HepG2 (cell line): Measurements from ENCODE around the gene VSTM1. TPM values are rescaled to one million over a fixed set of nuclear protein-coding genes. Genes with fewer than 3 reads are reported as not detected.
"Not testable (repeated sequence)": the region's sequence is repeated elsewhere in the genome, so short reads cannot be mapped to it uniquely, and the experiment has no call there.

Experiments
- ATAC-seq: fragments of 200-7000 bp; cut with Tn5 transposase; 3 replicates; pipeline ENCODE4 v1.9.1; 2020; ENCODE audit warnings: mild to moderate bottlenecking, moderate library complexity
- BruUV-seq: library from RNA; stranded (reverse); fragments of 400-500 nt; replicated peaks from 2 replicates; lab custom pipeline; 2021; lab: Mats Ljungman, UMichigan
- CTCF ChIA-PET: fragments of 300-600 bp; formaldehyde crosslinking; extraction: SDS; loops from one replicate; lab custom pipeline; 2021; ENCODE audit warnings: low total read pairs, inconsistent platforms, low intra/inter-chr PET ratio; lab: Yijun Ruan, JAX
- POLR2A ChIA-PET: fragments of 350-600 bp; sonication (Branson Sonifier 250); formaldehyde crosslinking; loops from one replicate; lab custom pipeline; 2020; ENCODE audit warnings: antibody characterized with exemption, inconsistent platforms; lab: Yijun Ruan, JAX
- DNase-seq: peaks from one replicate; pipeline ENCODE4 v3.0.0-alpha.2; 2015; ENCODE audit warnings: low spot score
- FAIRE-seq: peaks from 3 replicates; lab custom pipeline; 2011; peaks lifted over from hg19 to GRCh38; lab: Jason Lieb, UNC
- H2AFZ ChIP-seq: one replicate; pipeline ENCODE4 v1.6.1; 2011; ENCODE audit warnings: low read length, inconsistent platforms
- H3K27ac ChIP-seq: fragments of 300-600 bp; 3 replicates; pipeline ENCODE4 v1.8.0; 2011; ENCODE audit warnings: mixed run types, mild to moderate bottlenecking, mixed read lengths, low read length, inconsistent platforms; ENCODE audit not compliant: insufficient read depth; ENCODE audit errors: extremely low read length
- H3K27me3 ChIP-seq, 2 experiments: fragments of 200-600 bp in 1 of 2; 2 replicates in 1 of 2; 3 replicates in 1 of 2; pipeline versions ENCODE4 v1.6.0 to v1.8.0; 2011; ENCODE audit warnings: low read length in 2 of 2, mild to moderate bottlenecking in 2 of 2, moderate library complexity in 2 of 2, inconsistent platforms in 1 of 2; ENCODE audit not compliant: insufficient read depth in 2 of 2, control insufficient read depth in 1 of 2
- H3K36me3 ChIP-seq, 2 experiments: fragments of 200-600 bp in 1 of 2; replicated peaks in 1 of 2; 2 replicates in 1 of 2; 3 replicates in 1 of 2; pipeline versions ENCODE4 v1.5.1 to v1.8.0; 2011; ENCODE audit warnings: low read length in 2 of 2, inconsistent platforms in 1 of 2; ENCODE audit not compliant: insufficient read depth in 2 of 2, control insufficient read depth in 1 of 2
- H3K4me1 ChIP-seq: 2 replicates; pipeline ENCODE4 v1.5.1; 2012; ENCODE audit warnings: low read length, inconsistent platforms; ENCODE audit not compliant: insufficient read depth
- H3K4me2 ChIP-seq: 2 replicates; pipeline ENCODE4 v1.6.0; 2011; ENCODE audit warnings: low read depth, low read length, inconsistent platforms
- H3K4me3 ChIP-seq, 3 experiments: fragments of 200-600 bp in 1 of 3; sonication (generic), shearing (Covaris generic) in 1 of 3; replicated peaks in 1 of 3; 2 replicates each; pipeline ENCODE4 v1.5.1; 2011 to 2016; ENCODE audit warnings: low read length in 3 of 3, inconsistent platforms in 2 of 3, low read depth in 2 of 3, mild to moderate bottlenecking in 2 of 3, control low read depth in 1 of 3, mixed read lengths in 1 of 3; ENCODE audit not compliant: insufficient read depth in 1 of 3
- H3K79me2 ChIP-seq: one replicate; pipeline ENCODE4 v1.6.1; 2011; ENCODE audit warnings: low read length, inconsistent platforms; ENCODE audit not compliant: insufficient read depth
- H3K9ac ChIP-seq: 2 replicates; pipeline ENCODE4 v1.6.0; 2011; ENCODE audit warnings: mild to moderate bottlenecking, low read depth, low read length, inconsistent platforms; ENCODE audit not compliant: insufficient read depth
- H3K9me3 ChIP-seq: 2 replicates; pipeline ENCODE4 v1.5.1; 2012; ENCODE audit warnings: mild to moderate bottlenecking, low read length
- H4K20me1 ChIP-seq: 2 replicates; pipeline ENCODE4 v1.6.0; 2011; ENCODE audit warnings: inconsistent platforms, mild to moderate bottlenecking, low read length, moderate library complexity; ENCODE audit not compliant: insufficient read depth
- BRCA1 ChIP-seq: sonication (generic); formaldehyde crosslinking; IDR thresholded peaks from 2 replicates; pipeline ENCODE4 v1.4.0; 2020; ENCODE audit warnings: missing genetic modification reagents
- HHEX ChIP-seq: IDR thresholded peaks from 2 replicates; pipeline ENCODE4 v1.6.1; 2016; ENCODE audit warnings: control low read depth
- KMT2B ChIP-seq: IDR thresholded peaks from 2 replicates; pipeline ENCODE4 v1.6.1; 2016; ENCODE audit warnings: missing genetic modification reagents, missing compliant biosample characterization
- PHF8 ChIP-seq: sonication (generic); formaldehyde crosslinking; IDR thresholded peaks from 2 replicates; pipeline ENCODE4 v1.5.0; 2020; ENCODE audit warnings: missing genetic modification reagents
- SAFB2 ChIP-seq: sonication (generic); formaldehyde crosslinking; IDR thresholded peaks from 2 replicates; pipeline ENCODE4 v1.5.1; 2020; ENCODE audit warnings: missing genetic modification reagents, low read depth, mild to moderate bottlenecking, borderline replicate concordance
- TCF12 ChIP-seq, 2 experiments: fragments of 450-650 bp in 1 of 2; sonication (generic) in 1 of 2; formaldehyde crosslinking in 1 of 2; IDR thresholded peaks; 2 replicates each; pipeline versions ENCODE4 v1.6.1 to v1.8.0; 2017 to 2022; ENCODE audit warnings: antibody characterized with exemption in 1 of 2, mild to moderate bottlenecking in 1 of 2, missing genetic modification reagents in 1 of 2, moderate library complexity in 1 of 2
- ZGPAT ChIP-seq: IDR thresholded peaks from 2 replicates; pipeline ENCODE4 v1.6.1; 2016; ENCODE audit warnings: mild to moderate bottlenecking
- ZKSCAN1 ChIP-seq: fragments of 150-350 bp; IDR thresholded peaks from 2 replicates; pipeline ENCODE4 v1.6.1; 2014; ENCODE audit warnings: low read length
- ZKSCAN5 ChIP-seq: sonication (generic); formaldehyde crosslinking; IDR thresholded peaks from 2 replicates; pipeline ENCODE4 v1.5.1; 2020; ENCODE audit warnings: mild to moderate bottlenecking, missing genetic modification reagents
- ZNF570 ChIP-seq: sonication (generic); formaldehyde crosslinking; IDR thresholded peaks from 2 replicates; pipeline ENCODE4 v1.4.0; 2020; ENCODE audit warnings: mild to moderate bottlenecking, missing genetic modification reagents, borderline replicate concordance
- ZNF775 ChIP-seq: sonication (generic); formaldehyde crosslinking; IDR thresholded peaks from 2 replicates; pipeline ENCODE4 v1.4.0; 2020; ENCODE audit warnings: missing genetic modification reagents, mild to moderate bottlenecking, moderate library complexity, borderline replicate concordance
- WGBS: methylation state at CpG from one replicate; pipeline ENCODE4 v1.1.6; 2017; ENCODE audit warnings: low lambda C conversion rate; 5-methylcytosine and 5-hydroxymethylcytosine counted together
- in situ Hi-C: cut with HindIII; loops from 2 replicates; pipeline ENCODE4 v1.10.0; 2017; ENCODE audit warnings: low pct_unique_long_range_greater_than_20kb; ENCODE audit not compliant: extremely low pct_ligation_motif_present
- intact Hi-C: fragments of 100-400 bp; cut with micrococcal nuclease; formaldehyde crosslinking; loops from one replicate; pipeline ENCODE4 v1.10.0; 2022; ENCODE audit not compliant: unreplicated experiment
- polyA plus RNA-seq, 8 experiments: library from polyadenylated mRNA; depleted of rRNA in 3 of 8; stranded (reverse) in 7 of 8; unstranded in 1 of 8; fragments of >200 nt; fragmentation: Illumina TruSeq in 4 of 8; extraction: Trizol in 4 of 8; gene quantifications; 2 replicates each; pipeline versions ENCODE4 v1.2.1 to v1.2.3, GENCODE V29; 2011 to 2016; ENCODE audit warnings: low read depth in 4 of 8, missing spikeins in 1 of 8, mixed read lengths in 1 of 8; ENCODE audit not compliant: insufficient read depth in 1 of 8
- total RNA-seq, 5 experiments: library from RNA; depleted of rRNA; stranded (reverse); fragments of >200 nt; fragmentation: Illumina TruSeq; extraction: Trizol; gene quantifications; 2 replicates each; pipeline ENCODE4 v1.2.3, GENCODE V29; 2016; ENCODE audit warnings: low read depth in 1 of 5
- TF ChIP-seq, protein P1 (sequence below): sonication (generic); formaldehyde crosslinking; IDR thresholded peaks from 2 replicates; pipeline ENCODE4 v1.8.0; 2022; ENCODE audit warnings: missing genetic modification reagents, mild to moderate bottlenecking, borderline replicate concordance

Gene VSTM1
- total and polyA plus RNA-seq, 2 of the 13 experiments (the other 11 are each of a cell fraction or from before 2014, with no cell fraction given), result not detected

DNA sequence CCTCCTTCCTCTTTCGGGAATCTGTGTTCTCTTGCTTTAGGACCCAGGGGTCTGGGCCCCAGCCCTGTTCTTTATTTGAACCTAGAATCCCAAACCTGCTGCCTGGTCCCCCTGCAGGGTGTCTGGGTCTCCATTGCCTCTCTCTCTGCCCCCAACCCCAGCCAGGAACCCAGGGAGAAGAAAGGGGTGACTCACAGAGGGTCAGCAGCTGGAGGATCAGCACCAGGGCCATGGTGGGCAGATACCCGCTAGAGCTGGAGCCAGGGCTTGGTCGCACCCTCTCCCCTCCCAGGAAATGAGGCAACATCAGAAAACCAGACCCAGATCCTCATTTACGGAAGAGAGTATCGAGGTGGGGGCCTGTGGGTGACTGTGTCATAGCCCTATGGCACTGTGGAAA lies 36.9 kb upstream of the VSTM1 start, which contains the start of gene OSCAR (continued):
- TF ChIP-seq, protein P1, sequence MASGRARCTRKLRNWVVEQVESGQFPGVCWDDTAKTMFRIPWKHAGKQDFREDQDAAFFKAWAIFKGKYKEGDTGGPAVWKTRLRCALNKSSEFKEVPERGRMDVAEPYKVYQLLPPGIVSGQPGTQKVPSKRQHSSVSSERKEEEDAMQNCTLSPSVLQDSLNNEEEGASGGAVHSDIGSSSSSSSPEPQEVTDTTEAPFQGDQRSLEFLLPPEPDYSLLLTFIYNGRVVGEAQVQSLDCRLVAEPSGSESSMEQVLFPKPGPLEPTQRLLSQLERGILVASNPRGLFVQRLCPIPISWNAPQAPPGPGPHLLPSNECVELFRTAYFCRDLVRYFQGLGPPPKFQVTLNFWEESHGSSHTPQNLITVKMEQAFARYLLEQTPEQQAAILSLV (CRISPR knock-in tag), result no peak
- TF ChIP-seq ZNF775, result no peak
- TF ChIP-seq ZNF570 (CRISPR knock-in tag), result no peak
- no peak for TF ChIP-seq SAFB2 (CRISPR knock-in tag)
- TF ChIP-seq HHEX (CRISPR knock-in tag), result no peak
- no peak for TF ChIP-seq ZGPAT (CRISPR knock-in tag)
- TF ChIP-seq KMT2B (CRISPR knock-in tag), result no peak
- no peak for TF ChIP-seq TCF12 (IDR thresholded peaks at IDR 0.05)
- TF ChIP-seq TCF12 (CRISPR knock-in tag; IDR thresholded peaks at IDR 0.05), result no peak
- TF ChIP-seq ZKSCAN1, result no peak
- no peak for TF ChIP-seq PHF8 (CRISPR knock-in tag)
- no peak for TF ChIP-seq ZKSCAN5 (CRISPR knock-in tag)
- no peak for TF ChIP-seq BRCA1

DNA sequence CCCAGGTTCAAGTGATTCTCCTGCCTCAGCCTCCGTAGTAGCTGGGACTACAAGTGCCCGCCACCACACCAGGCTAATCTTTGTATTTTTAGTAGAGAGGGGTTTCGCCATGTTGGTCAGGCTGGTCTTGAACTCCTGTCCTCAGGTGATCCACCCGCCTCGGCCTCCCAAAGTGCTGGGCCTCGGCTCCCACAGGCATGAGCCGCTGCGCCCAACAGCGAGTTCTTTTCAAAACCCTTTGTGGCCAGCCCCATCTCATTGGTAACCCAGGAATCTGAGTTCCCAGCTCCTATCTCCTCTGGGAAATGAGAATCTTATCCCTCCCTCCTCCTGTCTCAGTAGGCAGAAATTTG lies 36.2 kb upstream of the VSTM1 start:
- Histone ChIP-seq H3K4me2 (peak overlapping the region; percentile 54; the same call in 1 of the 2 replicates), H3K27me3 (peaks cover 0 to 14% of the 10 kb centered on the region in 2 experiments; a peak in 1 of 5 replicates), H3K9ac (peak overlapping the region; percentile 39; the same call in 1 of the 2 replicates), H3K4me1 (peaks cover 33% of the 10 kb centered on the region)
- FAIRE-seq, DNase-seq, H3K36me3 ChIP-seq, intact Hi-C loops, in situ Hi-C loops, H3K79me2 ChIP-seq, ATAC-seq, H4K20me1 ChIP-seq, H3K9me3 ChIP-seq, H3K4me3 ChIP-seq, H2AFZ ChIP-seq, POLR2A ChIA-PET, CTCF ChIA-PET, BruUV-seq, H3K27ac ChIP-seq: not testable (repeated sequence)
- 48% methylated on average over 9 of the region's 9 CpGs for WGBS
